Mammary epithelial cell (primary cell): ENCODE measurements around the gene GDPGP1.

Experiments used
- EZH2 ChIP-seq: IDR thresholded peaks from 2 replicates; pipeline ENCODE4 v1.6.1; 2012; ENCODE audit warnings: low read length, inconsistent platforms, borderline replicate concordance
- TF ChIP-seq, protein P1 (sequence below), 2 donors: IDR thresholded peaks in 1 of 2; conservative IDR thresholded peaks in 1 of 2; 2 replicates each; pipeline ENCODE4 v1.5.1; 2011 to 2012; ENCODE audit warnings: inconsistent platforms in 2 of 2, low read length in 2 of 2, mild to moderate bottlenecking in 2 of 2, control low read depth in 1 of 2, low read depth in 1 of 2; ENCODE audit not compliant: insufficient read depth in 1 of 2; ENCODE audit errors: extremely low read depth in 1 of 2

DNA sequence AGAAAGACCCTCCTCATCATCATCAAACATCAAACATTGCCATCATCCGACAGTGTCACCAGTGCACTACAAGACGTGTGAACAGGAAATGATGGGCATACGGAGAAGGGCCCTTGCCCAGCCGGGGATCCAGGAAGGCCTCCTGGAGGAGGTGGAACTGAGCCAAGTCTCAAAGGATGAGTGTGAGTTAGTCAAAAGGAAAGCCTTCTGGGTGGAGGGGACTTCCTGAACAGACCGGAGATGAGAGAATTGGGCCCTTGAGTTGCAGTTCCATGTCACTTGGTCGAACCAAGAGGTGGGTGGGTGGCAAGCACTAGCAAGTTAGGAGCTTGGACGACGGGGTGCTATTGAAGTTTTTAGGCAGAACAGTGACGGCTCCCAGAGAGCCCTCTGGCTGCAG, 24.4 kb upstream of the GDPGP1 start:
- TF ChIP-seq, protein P1, sequence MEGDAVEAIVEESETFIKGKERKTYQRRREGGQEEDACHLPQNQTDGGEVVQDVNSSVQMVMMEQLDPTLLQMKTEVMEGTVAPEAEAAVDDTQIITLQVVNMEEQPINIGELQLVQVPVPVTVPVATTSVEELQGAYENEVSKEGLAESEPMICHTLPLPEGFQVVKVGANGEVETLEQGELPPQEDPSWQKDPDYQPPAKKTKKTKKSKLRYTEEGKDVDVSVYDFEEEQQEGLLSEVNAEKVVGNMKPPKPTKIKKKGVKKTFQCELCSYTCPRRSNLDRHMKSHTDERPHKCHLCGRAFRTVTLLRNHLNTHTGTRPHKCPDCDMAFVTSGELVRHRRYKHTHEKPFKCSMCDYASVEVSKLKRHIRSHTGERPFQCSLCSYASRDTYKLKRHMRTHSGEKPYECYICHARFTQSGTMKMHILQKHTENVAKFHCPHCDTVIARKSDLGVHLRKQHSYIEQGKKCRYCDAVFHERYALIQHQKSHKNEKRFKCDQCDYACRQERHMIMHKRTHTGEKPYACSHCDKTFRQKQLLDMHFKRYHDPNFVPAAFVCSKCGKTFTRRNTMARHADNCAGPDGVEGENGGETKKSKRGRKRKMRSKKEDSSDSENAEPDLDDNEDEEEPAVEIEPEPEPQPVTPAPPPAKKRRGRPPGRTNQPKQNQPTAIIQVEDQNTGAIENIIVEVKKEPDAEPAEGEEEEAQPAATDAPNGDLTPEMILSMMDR (conservative IDR thresholded peaks at IDR 0.05 in 1 of 2, IDR thresholded peaks at IDR 0.05 in 1 of 2; ENCODE audit: extremely low read depth in 1 of 2, insufficient read depth in 1 of 2, low read depth in 1 of 2, low read length in 2 of 2) = no peak
- no peak for TF ChIP-seq EZH2
